ENCODE results near the gene C3orf20.

Gene C3orf20

DNA sequence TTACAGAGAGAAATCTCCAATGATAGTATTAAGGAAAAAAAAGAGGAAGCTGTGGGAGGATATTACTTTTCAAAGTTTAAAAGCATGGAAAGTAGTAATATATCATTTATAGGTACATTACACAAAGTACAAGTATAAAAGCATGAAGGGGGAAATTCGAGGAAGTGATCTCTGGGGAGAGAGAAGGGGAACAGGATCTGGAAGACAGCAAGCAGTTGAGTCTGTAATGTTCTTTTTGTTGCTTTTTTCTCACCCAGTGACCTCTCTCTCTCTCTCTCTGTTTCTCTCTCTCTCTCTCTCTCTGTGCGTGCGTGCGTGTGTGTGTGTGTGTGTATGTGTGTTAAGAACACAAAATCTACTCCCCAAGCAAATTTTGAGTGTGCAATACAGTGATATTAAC is 10.2 kb downstream of the C3orf20 start:
- no peak for TF ChIP-seq CTCF (IDR thresholded peaks at IDR 0.05; ENCODE audit: low read depth, low read length)
- no peak for DNase-seq (ENCODE audit: extremely low read depth, low read depth)

GRCh38 chr3:14687360-14687759 is 12.4 kb downstream of the C3orf20 start:
- DNase-seq (ENCODE audit: extremely low read depth, low read depth): no peak
- no peak for TF ChIP-seq CTCF (IDR thresholded peaks at IDR 0.05; ENCODE audit: low read depth, low read length)

DNA sequence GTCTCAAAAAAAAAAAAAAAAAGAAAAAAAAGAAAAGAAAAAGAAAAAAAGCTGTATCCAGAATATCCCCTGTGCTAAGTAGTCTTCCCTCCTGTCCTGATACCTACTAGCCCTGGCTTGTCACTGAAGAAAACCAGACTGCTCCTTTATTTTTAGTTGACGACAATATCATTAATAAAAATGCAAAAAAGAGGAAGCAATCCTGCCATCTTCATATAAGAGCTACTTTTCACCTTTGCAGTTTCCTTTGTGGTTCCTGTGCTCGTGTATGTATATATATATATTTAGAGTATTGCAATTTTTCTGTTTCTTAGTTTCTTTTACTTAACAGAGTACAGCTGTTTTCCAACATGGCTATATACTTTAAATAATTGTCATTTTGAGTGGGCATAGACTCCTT is 13.6 kb downstream of the C3orf20 start:
- no peak for TF ChIP-seq CTCF (IDR thresholded peaks at IDR 0.05; ENCODE audit: low read depth, low read length)
- DNase-seq (ENCODE audit: extremely low read depth, low read depth): no peak

GRCh38 chr3:14689247-14689980 is 14.5 kb downstream of the C3orf20 start:
- TF ChIP-seq CTCF (IDR thresholded peaks at IDR 0.05; ENCODE audit: low read depth, low read length): no peak
- DNase-seq (ENCODE audit: extremely low read depth, low read depth): no peak

DNA sequence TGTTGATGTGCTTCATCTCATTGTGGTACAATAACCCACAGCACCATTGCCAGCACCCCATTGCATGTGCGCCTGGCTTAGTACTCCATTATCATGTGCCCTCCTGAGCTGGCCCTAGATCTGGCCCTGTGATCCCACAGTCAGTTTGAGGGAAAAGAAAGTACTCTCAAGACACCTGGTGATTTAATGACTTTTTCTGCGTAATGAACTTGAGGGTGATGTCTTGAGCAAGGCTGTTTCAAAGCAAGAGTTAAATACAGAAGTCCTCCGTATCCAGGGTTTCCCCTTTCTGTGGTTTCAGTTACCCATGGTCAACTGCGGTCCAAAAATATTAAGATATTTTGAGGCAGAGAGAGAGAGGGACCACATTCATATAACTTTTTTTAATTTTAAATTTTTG is 16.3 kb downstream of the C3orf20 start:
- DNase-seq (ENCODE audit: extremely low read depth, low read depth): no peak

GRCh38 chr3:14691719-14692118 is 16.8 kb downstream of the C3orf20 start:
- no peak for TF ChIP-seq CTCF (IDR thresholded peaks at IDR 0.05; ENCODE audit: low read depth, low read length)
- no peak for DNase-seq (ENCODE audit: extremely low read depth, low read depth)

More for the DNA sequence above, 16.3 kb downstream of the C3orf20 start:
- TF ChIP-seq CTCF (IDR thresholded peaks at IDR 0.05; ENCODE audit: low read depth, low read length): no peak

DNA sequence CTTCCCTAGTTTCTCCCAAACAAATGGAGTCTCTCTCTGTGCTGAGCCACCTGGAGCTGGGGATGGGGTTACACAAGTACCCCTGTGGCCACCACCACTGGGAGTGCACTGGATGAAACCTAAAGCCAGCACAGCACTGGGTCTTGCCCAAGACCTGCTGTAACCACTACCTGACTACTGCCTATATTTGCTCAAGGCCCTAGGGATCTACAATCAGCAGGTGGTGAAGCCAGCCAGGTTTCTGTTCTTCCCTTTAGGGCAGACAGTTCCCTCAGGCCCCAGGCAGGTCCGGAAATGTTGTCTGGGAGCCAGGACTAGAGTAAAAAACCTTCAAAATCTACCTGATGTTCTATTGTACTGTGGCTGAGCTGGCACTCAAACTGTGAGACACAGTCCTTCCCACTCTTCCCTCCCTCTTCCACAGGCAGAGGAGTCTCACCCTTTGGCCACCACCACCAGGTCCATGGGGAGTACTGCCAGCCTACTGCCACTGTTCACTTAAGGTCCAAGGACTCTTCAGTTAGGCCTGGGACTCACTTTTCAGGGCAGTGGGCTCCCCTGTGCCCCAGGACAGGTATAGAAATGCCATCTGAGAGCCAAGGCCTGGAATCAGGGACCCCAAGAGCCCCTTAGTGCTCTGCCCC is 23.8 kb downstream of the C3orf20 start:
- no peak for TF ChIP-seq CTCF (IDR thresholded peaks at IDR 0.05; ENCODE audit: low read depth, low read length)
- no peak for DNase-seq (ENCODE audit: extremely low read depth, low read depth)
